Lower lobe of right lung (tissue), 2 donors: ENCODE results near the gene ING5. TPM values are rescaled to one million over a fixed set of nuclear protein-coding genes. Genes with fewer than 3 reads are reported as not detected.
"Not testable (repeated sequence)": the region's sequence is repeated elsewhere in the genome, so short reads cannot be mapped to it uniquely, and the experiment has no call there.

Experiments
- ATAC-seq, 2 donors: fragments of 200-7000 bp; cut with Tn5 transposase; one replicate each; pipeline ENCODE4 v1.9.1; 2020 to 2022; ENCODE audit warnings: mild to moderate bottlenecking in 2 of 2, moderate library complexity in 2 of 2
- DNase-seq: peaks from one replicate; pipeline ENCODE4 v3.0.0-alpha.2; 2020
- H3K27ac ChIP-seq: fragments of 200-600 bp; one replicate; pipeline ENCODE4 v1.8.0; 2022
- H3K27me3 ChIP-seq: fragments of 200-600 bp; one replicate; pipeline ENCODE4 v1.8.0; 2022; ENCODE audit warnings: low read depth
- H3K36me3 ChIP-seq: fragments of 200-600 bp; one replicate; pipeline ENCODE4 v1.8.0; 2022; ENCODE audit warnings: mild to moderate bottlenecking
- H3K4me1 ChIP-seq: fragments of 200-600 bp; one replicate; pipeline ENCODE4 v1.8.0; 2022
- H3K4me3 ChIP-seq: fragments of 200-600 bp; one replicate; pipeline ENCODE4 v1.8.0; 2022; ENCODE audit warnings: mild to moderate bottlenecking
- H3K9me3 ChIP-seq: fragments of 200-600 bp; one replicate; pipeline ENCODE4 v1.8.0; 2022
- intact Hi-C: fragments of 100-400 bp; cut with DNase I; formaldehyde crosslinking; loops from one replicate; pipeline ENCODE4 v1.11.0; 2022
- total RNA-seq: library from RNA; stranded (reverse); fragmentation: NEBNext Ultra II Directional; extraction: Animal tissue kit (Norgen Biotek cat#: 25700); gene quantifications from one replicate; pipeline ENCODE4 v1.2.1, GENCODE V29; 2021
- TF ChIP-seq, protein P1 (sequence below): fragments of 200-600 bp; IDR thresholded peaks from one replicate; pipeline ENCODE4 v1.8.0; 2022; ENCODE audit warnings: antibody characterized with exemption, mild to moderate bottlenecking
- donor health status: DM: no; HTN: yes; CAD: no; lungs with severe emphysema.

Gene ING5
- total RNA-seq, 1 donor from 2014 or later: 36.5 TPM

DNA sequence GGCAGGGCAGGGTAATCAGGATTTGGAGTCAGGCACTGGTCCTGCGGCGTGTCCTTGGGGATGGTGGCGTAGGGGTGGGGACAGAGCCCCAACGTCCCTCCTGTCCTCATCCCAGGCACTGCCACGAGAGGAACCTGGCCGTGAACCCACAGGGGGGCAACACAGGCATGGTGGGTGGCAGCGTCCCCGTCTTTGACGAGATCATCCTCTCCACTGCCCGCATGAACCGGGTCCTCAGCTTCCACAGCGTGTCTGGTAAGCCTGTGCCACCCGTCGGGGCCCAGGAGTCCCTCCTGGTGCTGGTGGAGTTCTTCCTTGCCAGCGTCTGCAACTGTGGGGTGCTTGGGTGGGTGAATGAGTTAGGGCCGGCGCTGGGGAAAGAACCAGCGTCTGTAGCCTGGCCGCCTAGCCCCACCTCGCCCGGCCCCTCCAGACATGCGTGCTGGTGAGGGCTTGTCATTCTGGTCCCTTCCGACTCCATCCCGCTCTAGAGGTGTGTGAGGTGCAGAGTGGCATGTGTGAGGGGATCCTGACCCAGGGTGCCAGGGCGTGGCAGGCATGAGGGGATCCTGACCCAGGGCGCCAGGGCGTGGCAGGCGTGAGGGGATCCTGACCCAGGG, 40.6 kb downstream of the ING5 start:
- H3K27ac ChIP-seq: no peak overlapping the region
- H3K36me3 ChIP-seq: peaks cover 27% of the 10 kb centered on the region
- H3K9me3 ChIP-seq: no peaks in the 10 kb centered on the region
- H3K4me1 ChIP-seq: no peaks in the 10 kb centered on the region
- H3K27me3 ChIP-seq: no peaks in the 10 kb centered on the region
- ATAC-seq (no peak), DNase-seq (no peak)
- TF ChIP-seq, protein P1, sequence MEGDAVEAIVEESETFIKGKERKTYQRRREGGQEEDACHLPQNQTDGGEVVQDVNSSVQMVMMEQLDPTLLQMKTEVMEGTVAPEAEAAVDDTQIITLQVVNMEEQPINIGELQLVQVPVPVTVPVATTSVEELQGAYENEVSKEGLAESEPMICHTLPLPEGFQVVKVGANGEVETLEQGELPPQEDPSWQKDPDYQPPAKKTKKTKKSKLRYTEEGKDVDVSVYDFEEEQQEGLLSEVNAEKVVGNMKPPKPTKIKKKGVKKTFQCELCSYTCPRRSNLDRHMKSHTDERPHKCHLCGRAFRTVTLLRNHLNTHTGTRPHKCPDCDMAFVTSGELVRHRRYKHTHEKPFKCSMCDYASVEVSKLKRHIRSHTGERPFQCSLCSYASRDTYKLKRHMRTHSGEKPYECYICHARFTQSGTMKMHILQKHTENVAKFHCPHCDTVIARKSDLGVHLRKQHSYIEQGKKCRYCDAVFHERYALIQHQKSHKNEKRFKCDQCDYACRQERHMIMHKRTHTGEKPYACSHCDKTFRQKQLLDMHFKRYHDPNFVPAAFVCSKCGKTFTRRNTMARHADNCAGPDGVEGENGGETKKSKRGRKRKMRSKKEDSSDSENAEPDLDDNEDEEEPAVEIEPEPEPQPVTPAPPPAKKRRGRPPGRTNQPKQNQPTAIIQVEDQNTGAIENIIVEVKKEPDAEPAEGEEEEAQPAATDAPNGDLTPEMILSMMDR: no peak
- no peak overlapping the region for H3K4me3 ChIP-seq
- intact Hi-C loops: no loop called here

DNA sequence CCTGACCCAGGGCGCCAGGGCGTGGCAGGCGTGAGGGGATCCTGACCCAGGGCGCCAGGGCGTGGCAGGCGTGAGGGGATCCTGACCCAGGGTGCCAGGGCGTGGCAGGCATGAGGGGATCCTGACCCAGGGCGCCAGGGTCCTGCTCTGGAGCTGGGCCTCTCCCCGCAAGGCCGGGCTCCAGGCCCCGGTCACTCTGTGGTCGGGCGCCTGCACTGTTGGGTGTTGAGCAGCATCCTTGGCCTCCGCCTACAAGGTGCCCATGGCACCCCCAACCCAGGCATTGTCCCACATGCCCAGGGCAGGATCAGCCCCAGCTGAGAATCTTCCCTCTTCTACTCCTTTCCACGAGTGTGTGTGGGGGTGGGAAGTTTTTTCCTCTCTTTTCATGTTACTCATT, 41.2 kb downstream of the ING5 start:
- H3K4me3 ChIP-seq, DNase-seq, H3K27ac ChIP-seq, H3K9me3 ChIP-seq, H3K4me1 ChIP-seq, ATAC-seq, H3K27me3 ChIP-seq, intact Hi-C loops: not testable (repeated sequence)
- peaks cover 27% of the 10 kb centered on the region for H3K36me3 ChIP-seq

DNA sequence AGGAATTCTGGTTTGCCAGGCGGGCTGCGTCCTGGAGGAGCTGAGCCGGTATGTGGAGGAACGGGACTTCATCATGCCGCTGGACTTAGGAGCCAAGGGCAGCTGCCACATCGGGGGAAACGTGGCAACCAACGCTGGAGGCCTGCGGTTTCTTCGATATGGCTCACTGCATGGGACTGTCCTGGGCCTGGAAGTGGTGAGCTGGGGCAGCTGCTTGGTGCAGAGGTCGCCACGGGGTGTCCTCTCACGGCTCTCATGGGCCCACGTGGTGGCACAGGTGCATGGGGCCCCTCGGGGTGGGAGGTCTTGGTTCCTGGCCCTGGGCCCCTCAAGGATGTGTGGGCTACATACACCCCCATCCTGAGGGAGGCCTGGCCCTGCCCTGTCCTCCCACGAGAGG, 41.8 kb downstream of the ING5 start:
- Histone ChIP-seq H3K27me3 (no peaks in the 10 kb centered on the region), H3K4me3 (no peak overlapping the region), H3K27ac (no peak overlapping the region), H3K9me3 (no peaks in the 10 kb centered on the region), H3K4me1 (no peaks in the 10 kb centered on the region), H3K36me3 (peaks cover 27% of the 10 kb centered on the region)
- ATAC-seq: no peak
- DNase-seq: no peak
- intact Hi-C loops: no loop called here
- TF ChIP-seq, protein P1: no peak

DNA sequence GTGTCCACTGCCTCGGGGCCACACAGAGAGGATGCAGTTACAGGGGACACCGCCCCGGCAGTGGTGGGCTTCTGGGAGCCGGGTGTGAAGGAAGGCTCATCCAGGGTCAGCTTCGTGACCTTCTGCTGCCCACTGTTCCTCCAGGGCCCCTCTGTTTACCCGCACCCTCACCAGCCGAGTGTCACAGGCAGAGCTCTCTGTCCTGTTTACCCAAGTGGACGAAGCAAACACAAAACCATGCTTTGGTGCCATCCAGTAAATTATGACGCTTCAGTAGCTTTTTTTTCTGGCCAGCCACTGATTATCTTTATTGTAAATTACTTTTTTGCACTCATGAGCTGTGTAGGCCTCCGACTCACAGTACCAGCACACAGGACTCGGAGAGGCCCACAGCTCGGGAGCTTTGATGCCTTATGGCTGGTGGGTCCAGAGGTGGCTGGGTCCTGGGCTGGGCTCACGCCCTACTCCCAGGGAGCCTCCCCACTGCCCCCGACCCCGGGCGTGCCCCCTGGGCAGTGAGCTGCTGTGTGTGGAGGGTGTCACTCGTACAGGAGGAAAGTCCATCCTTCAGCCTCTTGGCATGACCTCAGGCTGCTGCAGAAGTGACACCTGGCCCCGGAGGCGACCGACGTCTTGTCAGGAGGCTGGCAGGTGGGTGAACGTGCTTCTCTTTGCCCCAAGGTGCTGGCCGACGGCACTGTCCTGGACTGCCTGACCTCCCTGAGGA, 42.4 kb downstream of the ING5 start:
- Histone ChIP-seq H3K36me3 (peaks cover 31% of the 10 kb centered on the region), H3K4me3 (no peak overlapping the region), H3K27me3 (no peaks in the 10 kb centered on the region), H3K9me3 (no peaks in the 10 kb centered on the region), H3K4me1 (no peaks in the 10 kb centered on the region), H3K27ac (no peak overlapping the region)
- TF ChIP-seq, protein P1: no peak
- intact Hi-C loops: no loop called here
- ATAC-seq (peak in 1 of 2 donors; percentile 5), DNase-seq (no peak)

DNA sequence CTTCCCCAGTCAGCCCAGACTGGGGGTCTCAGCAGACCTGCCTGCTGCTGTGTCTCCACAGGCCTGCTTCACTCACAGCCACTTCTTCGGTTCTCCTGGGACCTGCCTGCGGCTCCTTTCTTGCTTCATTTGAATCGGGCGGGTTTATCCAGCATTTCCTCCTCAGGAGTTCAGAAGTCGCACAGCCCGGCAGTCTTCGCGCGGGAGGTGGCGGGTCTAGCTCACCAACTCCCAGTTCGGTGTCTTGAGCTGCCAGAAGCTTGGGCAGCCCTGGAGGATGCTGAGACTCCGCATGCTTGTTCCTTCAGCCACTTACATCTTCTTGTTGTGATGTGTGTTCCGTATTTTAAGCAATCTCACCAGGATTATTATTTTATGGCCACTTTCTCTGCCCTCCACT, 43.4 kb downstream of the ING5 start:
- Histone ChIP-seq H3K4me1 (no peaks in the 10 kb centered on the region), H3K4me3 (no peak overlapping the region), H3K36me3 (peaks cover 33% of the 10 kb centered on the region), H3K27me3 (no peaks in the 10 kb centered on the region), H3K9me3 (no peaks in the 10 kb centered on the region), H3K27ac (no peak overlapping the region)
- no peak for ATAC-seq
- no peak for DNase-seq
- intact Hi-C loops: no loop called here
- TF ChIP-seq, protein P1: no peak

DNA sequence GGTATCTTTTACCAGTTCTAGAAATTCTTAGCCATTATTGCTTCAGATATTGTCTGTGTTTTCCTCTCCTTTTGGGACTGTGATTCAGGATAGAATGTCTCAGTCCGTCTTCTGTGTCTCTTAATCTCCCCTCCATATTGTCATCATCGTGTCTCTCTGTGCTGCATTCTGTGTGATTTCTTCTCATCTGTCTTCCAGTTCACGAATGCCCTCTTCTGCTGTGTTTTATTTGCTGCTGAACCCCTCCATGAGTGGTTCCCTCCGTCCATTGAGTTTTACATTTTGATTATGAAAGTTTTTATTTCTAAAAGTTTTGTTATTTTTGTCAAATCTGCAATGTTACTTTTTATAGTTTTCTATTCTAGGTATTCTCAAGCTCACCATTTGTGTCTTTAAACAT, 44.2 kb downstream of the ING5 start:
- H3K4me1 ChIP-seq: no peaks in the 10 kb centered on the region
- H3K4me3 ChIP-seq: no peak overlapping the region
- H3K27ac ChIP-seq: no peak overlapping the region
- no peaks in the 10 kb centered on the region for H3K9me3 ChIP-seq
- no peak for DNase-seq
- no peaks in the 10 kb centered on the region for H3K27me3 ChIP-seq
- no peak for ATAC-seq
- TF ChIP-seq, protein P1: no peak
- peaks cover 36% of the 10 kb centered on the region for H3K36me3 ChIP-seq
- intact Hi-C loops: no loop called here
